HL-60 (cell line): Measurements from ENCODE around the gene RGS6.

ENCODE experiments used
- GABPA ChIP-seq: IDR thresholded peaks from 2 replicates; pipeline ENCODE4 v1.6.1; 2012; ENCODE audit warnings: low read depth
- POLR2AphosphoS5 ChIP-seq: IDR thresholded peaks from 2 replicates; pipeline ENCODE4 v1.6.1; 2012; ENCODE audit warnings: low read depth
- SPI1 ChIP-seq: IDR thresholded peaks from 2 replicates; pipeline ENCODE4 v1.6.1; 2012; ENCODE audit warnings: low read depth, mild to moderate bottlenecking, borderline replicate concordance
- TF ChIP-seq, protein P1 (sequence below): IDR thresholded peaks from one replicate; pipeline ENCODE4 v1.5.1; 2011; ENCODE audit warnings: low read length, control low read depth, inconsistent platforms; ENCODE audit not compliant: insufficient read depth

- TF ChIP-seq, protein P1, sequence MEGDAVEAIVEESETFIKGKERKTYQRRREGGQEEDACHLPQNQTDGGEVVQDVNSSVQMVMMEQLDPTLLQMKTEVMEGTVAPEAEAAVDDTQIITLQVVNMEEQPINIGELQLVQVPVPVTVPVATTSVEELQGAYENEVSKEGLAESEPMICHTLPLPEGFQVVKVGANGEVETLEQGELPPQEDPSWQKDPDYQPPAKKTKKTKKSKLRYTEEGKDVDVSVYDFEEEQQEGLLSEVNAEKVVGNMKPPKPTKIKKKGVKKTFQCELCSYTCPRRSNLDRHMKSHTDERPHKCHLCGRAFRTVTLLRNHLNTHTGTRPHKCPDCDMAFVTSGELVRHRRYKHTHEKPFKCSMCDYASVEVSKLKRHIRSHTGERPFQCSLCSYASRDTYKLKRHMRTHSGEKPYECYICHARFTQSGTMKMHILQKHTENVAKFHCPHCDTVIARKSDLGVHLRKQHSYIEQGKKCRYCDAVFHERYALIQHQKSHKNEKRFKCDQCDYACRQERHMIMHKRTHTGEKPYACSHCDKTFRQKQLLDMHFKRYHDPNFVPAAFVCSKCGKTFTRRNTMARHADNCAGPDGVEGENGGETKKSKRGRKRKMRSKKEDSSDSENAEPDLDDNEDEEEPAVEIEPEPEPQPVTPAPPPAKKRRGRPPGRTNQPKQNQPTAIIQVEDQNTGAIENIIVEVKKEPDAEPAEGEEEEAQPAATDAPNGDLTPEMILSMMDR = no peak
- no peak for TF ChIP-seq POLR2AphosphoS5
- no peak for TF ChIP-seq GABPA
- no peak for TF ChIP-seq SPI1
Measured at GRCh38 chr14:72499746-72500145, 567.5 kb downstream of the RGS6 start.
